Stimulated activated CD4-positive, alpha-beta T cell treated with anti-CD3 and anti-CD28 coated beads, TNF-alpha, amount 100 ng/mL, for 48 hours (primary cell): ENCODE results near the gene ASB16.

Experiments used
- DNase-seq, 3 donors: peaks; one replicate each; pipeline ENCODE4 v3.0.0-alpha.2; 2020; ENCODE audit warnings: low read depth in 3 of 3

Gene ASB16

DNA sequence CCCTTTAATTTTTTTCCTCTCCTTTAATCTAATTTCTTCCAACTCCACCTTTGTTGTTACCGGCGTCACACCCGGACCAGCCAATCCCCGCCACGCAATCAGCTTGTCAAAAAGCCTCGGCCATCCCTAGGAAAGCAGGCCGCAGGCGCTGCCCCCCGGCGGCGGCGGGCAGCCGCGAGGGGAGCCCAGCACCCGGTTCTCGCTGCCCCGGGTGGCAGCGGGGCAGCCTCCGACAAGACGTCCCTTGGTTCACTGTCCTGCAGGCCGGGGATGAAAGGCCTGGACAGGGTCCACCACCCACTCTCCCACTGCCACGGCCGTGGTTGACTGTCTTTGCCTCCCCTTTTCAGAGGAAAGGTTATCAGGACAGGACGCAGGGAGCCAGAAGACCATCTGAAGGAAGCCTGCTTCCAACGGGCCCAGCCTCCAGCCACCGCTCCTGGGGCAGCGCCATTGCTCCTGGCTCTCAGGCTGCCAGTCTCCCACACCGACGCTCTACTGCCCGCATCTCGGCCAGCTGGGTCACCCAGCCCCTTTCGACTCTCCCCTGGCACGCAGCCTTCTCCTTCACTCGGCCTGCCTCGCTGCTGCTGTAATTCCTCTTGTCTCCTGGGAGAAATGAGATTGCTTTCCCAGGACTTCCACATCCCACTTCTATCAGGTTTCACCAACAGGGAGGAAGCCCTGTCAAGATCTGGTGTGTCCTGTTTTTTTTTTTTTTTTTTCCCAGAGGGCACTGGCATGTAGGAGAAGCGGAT is 51.8 kb downstream of the ASB16 start:
- DNase-seq: peak in 1 of 3 donors; percentile 41

DNA sequence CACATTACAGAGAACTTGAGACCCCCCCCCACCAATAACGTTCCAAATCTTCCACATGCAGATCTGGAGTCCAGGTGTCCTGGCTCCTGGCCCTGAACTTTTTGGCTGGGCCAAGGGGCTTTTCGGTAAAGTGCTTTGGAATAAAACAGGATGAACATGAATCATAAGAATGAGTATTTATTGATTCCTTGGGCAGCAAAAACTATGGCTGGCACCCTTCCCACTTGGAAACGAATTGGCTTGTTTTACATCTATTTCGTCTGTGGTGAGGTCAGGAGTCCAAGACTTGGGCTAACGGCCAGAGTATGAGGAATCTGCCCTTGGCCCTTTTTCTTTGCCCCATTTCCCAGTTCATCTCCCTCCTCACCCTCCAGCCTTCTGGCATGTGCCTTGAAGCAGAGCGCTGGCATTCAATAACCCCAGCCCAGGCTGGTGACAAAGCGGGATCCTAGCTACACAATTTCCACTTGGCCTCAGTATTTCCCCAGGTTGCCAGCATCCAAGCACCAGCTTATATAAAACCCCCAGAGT is 53.1 kb downstream of the ASB16 start:
- DNase-seq: no peak
